HG03025 (cell line): ENCODE data around the gene RBM24.
"Not testable (repeated sequence)": the region's sequence is repeated elsewhere in the genome, so short reads cannot be mapped to it uniquely, and the experiment has no call there.

Experiments used
- ATAC-seq: cut with Tn5 transposase; IDR thresholded peaks from one replicate; pipeline ENCODE4 v1.9.1; 2021; ENCODE audit warnings: mild to moderate bottlenecking, moderate library complexity; ENCODE audit not compliant: unreplicated experiment, low FRiP score

Gene RBM24

DNA sequence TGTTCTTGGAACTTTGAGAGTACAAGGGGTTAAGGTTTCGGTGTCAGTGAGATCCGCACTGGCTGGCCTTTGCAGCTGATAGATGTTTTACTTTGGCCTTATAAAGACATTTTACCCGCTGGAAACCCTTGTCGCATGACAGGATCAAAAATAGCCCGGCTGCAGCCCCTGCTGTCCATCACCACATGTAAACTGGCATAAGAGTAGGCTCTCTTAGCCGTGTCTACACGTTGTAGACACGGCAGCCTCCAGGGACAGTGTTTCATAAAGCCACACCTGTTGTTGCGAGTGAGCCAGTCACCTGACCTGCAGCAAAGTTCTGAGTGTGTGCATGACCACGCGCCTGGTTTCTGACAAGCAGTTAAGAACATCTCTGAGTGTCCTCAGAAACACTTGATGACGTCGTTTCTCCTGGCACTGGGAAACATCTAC is 8.5 kb downstream of the RBM24 start:
- ATAC-seq, result no peak

DNA sequence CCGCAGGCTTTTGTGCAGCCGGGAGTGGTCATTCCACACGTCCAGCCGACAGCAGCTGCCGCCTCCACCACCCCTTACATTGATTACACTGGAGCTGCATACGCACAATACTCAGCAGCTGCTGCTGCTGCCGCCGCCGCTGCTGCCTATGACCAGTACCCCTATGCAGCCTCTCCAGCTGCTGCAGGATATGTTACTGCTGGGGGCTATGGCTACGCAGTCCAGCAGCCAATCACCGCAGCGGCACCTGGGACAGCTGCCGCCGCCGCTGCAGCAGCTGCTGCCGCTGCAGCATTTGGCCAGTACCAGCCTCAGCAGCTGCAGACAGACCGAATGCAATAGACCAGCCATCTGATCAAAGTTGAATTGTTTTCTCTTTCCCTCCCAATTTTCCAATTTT is 10.6 kb downstream of the RBM24 start:
- no peak for ATAC-seq

DNA sequence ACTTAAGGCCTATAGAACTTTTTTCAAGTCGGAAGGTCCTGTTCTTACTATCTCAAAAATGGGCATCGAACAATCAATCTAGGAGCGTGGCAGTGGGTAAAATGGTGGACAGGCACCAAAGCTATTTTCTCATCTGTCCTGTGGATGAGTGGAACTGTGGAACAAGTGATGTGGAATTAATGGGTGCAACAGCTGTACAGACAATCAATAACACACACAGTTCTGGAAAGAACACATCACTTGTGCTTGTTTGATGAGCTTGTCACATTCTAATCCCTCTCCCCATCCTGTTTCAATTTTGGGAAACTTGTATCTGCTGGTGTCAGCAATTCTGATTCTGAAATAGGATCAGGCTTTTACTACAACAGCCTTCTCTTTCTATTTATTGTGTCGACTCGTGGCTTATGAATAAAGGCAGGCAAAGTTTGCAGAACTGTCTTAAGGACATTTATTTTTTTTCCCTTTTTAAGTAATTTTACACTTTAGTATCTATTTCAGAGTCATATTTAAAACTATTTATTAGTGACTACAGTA is 11.5 kb downstream of the RBM24 start:
- ATAC-seq, result no peak

DNA sequence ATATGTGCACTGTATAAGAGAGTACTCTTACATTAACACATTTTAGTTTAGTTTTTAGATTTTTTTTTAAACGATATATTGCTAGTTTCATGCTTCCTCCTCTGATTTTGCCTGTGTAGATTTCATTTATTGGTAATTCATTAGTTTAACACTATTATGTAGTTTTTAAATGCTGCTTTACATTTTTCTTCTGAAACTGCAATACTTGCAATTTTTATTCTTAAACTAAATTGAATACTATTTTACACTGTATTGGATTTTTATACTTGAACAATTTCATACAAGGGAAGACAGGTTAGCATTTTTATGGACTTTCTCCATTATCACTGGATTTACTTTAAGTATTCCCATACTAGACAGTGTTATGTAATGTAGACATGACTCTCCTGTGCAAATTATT is 12.2 kb downstream of the RBM24 start:
- ATAC-seq, result no peak

DNA sequence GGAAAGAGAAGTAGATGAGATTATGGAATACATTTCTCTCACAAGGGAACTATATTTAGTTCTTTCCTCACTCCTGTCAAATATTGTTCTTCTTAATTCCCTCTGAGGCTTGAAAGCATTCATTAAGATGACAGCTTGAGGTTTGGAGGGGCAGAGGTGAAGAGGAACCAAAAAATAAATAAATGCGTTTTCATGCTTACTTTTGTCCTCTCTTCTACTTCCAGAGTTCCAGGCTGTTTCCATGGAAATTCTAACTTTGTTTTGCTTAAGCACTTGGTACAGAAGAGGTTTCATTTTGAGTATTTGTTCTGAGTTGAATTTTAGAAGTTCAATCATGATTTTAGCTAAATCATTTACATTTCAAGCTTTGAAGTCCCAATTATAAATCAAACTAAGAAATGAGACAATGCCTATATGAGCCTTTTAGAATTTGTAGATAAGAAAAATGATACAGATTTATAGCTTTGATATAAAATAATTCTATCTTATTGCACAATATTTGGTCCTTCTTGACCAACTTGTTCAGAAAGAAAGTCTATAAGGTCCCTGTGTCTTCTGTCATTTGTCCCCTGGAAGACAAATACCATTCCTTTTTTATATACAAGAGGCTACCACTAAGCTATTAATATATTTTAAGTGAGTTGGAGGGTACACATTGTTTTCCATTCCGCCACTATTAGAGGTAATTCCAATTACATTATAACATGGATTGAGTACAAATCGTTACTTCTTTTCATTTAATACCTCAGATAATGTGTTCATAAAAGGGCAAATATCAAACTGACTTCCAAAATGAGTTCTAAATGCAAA is 16.3 kb downstream of the RBM24 start:
- no peak for ATAC-seq

DNA sequence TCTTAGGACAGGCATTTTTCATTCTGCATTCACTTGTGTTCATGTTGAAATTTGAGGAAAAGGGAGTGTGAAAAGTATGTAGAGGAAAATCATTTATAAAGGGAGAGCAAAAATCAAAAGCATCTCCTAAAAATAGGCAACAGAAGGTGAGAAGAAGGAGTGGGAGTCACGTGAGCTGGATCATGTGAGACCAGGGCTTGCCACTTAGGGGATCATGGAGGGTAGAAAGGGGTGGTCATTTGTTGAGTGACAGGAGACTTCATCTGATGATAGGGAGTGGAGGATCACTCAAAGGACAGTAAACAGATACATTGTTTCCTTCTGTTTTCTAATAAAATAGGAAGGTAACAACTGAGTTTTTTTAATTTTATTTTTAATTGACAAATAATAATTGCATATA is 17.1 kb downstream of the RBM24 start:
- ATAC-seq, result no peak

DNA sequence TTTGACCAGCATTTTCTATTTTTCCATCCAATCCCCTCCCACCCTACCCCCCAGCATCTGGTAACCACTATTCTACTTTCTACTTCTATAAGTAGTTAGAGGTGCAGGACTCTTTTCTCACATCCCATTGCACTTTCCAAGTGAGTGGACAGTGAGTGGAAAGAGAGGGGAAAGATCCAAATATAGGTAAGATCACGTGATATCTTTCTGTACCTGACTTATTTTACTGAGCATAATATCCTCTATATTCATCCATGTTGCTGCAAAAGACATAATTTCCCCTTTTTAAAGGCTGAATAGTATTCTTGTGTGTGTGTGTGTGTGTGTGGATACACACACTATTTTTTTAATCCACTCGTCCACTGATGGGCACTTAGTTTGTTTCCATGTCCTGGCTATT is 18.1 kb downstream of the RBM24 start:
- no peak for ATAC-seq

DNA sequence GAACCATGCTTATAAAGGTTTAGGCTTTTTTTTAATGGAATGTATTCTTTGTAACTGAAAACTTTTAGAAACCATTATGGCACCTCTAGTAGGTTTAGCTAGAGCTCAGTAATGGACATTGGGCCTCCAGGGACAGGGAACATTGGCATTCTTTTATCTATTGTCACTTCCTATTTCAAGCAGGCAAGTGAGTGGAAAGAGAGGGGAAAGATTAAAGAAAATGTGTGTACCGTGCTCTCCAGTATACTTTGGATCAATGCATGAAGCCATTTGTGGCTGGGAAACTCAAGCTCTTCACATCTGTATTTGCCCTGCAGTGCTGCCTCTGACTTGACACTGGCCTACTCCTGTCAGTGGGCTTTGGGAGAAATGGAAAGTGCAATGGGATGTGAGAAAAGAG is 18.6 kb downstream of the RBM24 start:
- ATAC-seq, result no peak

DNA sequence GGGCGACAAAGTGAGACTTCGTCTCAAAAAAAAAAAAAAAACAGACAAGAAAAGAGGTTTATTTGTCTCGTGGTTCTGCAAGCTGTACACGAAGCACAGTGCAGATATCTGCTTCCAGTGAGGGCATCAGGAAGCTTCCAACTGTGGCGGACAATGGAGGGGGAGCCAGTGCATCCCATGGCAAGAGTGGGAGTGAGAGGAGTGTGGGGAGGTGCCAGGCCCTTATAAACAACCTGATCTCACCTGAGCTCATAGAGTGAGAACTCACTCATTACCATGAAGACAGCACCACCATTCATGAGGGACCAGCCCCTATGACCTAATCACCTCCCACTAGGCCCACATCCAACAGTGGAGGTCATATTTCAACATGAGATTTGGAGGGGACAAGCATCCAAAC is 19.5 kb downstream of the RBM24 start:
- no peak for ATAC-seq

DNA sequence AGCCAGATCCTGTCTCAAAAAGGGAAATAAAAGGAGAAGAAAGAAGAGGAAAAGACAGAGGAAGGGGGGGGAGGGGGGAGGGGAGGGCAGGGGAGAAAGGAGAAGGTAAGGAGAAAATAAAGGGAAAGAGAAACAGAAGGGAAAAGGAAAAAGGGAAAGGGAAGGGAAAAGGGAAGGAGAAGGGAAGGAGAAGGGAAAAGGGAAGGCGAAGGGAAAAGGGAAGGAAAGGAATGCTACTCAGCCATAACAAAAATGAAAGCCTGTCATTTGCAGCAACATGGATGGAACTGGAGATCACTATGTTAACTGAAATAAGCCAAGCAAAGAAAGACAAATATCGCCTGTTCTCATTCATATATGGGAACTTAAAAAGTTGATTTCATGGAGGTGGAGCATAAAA is 22.3 kb downstream of the RBM24 start:
- ATAC-seq, result no peak

DNA sequence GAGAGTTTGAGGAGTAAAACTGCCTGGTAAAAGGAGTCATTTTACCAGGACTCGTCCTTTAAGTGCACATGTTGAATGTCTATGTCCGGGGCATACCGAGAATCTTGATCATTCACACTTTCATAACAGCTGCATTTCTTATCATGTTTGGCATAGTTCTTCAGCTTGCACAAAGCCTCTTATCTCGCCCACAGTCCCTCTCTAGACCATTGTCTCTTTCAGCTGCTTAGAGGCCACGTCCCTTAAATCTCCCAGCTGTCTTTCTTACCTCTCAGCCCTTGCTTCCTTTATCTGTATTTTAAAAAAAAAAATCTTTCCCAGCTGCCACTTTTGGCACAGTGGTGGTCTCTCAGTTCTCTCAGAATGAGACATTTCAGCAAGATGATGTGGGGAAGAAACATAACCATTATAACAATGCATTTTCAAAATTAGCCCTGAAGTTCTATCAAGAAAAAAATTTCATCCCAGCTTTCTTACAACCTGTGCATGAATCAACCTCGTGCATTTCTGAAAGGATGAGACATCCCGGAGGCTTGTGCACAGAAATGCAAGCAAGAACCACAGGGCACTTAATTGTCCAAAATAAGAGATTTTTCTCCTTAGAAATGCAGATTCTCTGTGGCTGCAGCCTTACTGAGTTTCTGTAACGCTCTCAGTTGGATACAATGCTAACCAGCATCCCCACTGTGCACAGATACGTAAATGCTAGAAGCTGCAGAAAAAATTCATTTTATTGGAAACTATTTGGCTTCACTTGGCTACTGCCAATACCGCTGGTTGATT is 24.2 kb downstream of the RBM24 start:
- ATAC-seq, result no peak

DNA sequence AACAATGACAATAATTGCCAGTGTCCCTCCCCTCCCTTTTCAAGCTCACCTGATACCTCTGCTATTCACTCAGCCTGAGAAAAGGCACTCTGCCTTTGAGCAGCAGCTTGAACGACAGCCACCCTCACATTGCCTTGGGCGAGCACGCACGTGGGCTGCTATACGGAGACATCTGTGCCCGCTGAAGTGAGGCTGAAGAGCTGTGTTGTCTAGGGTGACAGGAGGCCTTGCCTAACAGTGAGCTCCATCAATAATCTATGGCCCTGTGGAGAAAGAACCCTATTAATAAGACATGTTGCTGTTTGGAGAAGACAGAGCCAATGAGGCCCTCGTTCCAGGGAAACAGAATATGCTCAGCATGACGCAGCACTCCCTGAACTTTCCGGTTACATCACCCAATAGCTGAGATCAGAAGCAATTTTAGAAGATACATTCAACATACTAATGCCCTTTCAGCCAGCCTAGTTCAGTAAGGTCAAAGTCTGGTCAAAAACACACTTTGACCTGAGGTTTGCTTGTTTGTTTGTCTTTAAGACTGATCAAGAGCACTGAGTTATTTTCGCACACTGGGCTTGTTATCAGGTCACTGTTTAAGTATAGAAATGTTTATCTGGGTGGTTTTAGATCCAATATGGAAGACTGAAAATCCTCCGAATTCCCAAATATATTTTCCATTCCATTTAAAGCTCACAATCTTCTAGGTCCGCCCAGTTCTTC is 30.6 kb downstream of the RBM24 start:
- ATAC-seq, result no peak

DNA sequence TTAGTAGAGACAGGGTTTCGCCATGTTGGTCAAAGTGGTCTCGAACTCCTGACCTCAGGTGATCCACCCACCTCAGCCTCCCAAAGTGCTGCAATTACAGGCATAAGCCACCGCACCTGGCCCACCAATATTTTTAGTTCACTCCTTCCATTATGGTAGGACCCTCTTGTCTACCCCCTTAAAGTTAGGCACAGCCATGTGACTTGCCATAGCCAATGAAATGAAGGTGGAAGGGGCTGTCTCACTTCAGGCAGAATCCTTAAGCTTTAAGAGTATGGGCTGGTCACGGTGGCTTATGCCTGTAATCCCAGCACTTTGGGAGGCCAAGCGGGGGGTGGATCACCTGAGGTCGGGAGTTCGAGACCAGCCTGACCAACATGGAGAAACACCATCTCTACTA is 32.1 kb downstream of the RBM24 start:
- not testable (repeated sequence) for ATAC-seq

DNA sequence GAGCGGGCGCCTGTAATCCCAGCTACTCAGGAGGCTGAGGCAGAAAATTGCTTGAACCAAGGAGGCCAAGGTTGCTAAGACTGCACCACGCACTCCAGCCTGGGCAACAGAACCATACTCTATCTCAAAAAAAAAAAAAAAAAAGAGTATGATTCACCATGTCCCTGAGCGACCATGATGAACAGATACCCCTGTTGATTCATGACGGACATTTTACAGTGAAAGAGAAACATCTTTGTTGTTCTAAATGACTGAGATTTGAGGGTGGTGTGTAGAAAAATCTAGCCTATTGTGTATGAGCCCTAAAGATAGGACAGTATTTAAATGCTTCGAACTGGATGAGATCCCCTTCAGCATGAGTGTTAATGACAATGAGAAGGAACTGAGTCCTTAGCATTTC is 32.8 kb downstream of the RBM24 start:
- ATAC-seq, result no peak

DNA sequence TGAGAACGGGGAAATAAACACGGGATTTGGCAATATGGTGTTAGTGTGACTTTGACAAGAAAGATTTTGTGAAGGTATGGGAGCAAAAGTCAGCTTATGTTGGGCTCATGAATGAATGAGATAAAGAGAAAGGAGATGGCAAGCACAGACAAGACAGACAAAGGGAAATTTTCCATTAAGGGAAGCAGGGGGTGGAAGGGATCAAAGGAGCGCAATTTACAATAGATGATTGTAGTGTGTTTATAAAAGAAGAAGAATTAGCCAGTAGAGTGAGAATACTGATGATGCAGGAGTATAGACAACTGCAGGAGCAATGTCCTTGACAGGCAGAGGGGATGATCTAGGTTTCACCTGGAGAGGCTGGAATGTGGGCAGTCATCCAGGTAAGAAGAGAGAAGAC is 34.1 kb downstream of the RBM24 start:
- ATAC-seq, result no peak

DNA sequence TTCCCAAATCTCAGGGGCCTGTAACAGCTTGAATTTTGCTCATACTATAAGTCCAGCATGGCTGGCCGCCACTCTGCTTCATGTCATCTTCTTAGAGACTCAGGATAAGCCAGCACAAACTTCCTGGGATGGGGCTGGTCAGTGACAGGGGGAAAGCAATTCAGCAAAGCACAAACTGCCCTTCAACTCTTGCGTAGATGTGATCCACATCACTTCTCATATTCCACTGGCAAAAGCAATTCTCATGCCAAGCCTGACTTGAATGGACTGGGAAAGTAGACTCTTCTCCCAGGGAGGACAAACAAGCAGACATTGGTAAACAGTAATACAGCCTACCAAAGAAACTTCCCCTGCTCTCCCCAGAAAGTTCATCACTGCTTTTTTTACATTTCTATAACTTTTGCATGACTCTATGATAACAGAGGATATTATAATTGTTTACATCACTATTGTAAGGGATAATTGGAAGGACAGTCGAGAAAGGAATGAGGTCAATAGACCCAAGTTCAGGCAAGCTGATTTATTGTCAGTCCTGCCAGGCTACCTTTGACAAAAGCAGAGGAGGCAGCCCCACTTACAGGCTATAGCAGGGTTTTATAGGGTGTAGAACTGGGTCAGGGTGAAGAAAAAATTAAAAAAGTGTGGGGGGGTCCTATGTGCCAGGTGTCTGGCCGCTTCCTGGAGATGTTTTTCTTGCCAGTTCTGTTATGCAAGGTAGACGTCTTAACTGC is 37.4 kb downstream of the RBM24 start:
- no peak for ATAC-seq

DNA sequence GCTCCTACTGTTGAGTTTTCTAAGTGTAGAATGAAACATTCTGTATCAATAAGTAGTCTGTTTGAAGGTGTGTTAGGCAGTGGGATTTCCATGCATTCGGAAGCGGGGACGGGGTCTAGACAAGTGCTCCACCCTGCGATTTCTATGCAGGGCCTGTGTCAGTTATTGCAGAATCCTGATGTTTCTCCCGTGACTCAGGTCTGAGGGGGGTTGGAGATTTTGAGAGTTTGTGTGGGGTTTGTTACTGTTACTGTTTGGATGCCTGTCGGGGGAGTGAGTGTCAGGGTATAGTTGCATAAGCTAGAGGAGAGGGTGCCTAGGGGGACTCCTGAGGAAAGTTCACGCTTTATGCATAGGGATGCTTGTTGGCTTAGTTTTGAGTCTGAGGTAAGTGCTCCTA is 39.1 kb downstream of the RBM24 start:
- ATAC-seq, result not testable (repeated sequence)

DNA sequence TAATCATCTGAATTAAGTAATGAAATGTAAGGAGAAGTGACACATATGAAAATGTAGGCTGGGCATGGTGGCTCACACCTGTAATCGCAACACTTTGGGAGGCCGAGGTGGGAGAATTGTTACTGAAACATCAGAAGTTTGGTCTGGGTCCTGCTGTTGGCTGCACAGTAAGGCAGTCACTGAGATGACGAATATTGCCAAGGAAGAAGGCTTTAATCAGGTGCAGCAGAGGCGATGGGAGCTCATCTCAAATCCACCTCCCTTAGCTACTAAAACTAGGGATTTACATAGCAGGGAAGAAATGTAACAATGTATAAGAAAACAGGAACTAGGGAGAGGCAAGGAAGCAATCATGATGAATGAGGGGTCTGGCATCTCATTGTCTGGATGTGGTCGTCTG is 50.1 kb downstream of the RBM24 start:
- ATAC-seq, result no peak

DNA sequence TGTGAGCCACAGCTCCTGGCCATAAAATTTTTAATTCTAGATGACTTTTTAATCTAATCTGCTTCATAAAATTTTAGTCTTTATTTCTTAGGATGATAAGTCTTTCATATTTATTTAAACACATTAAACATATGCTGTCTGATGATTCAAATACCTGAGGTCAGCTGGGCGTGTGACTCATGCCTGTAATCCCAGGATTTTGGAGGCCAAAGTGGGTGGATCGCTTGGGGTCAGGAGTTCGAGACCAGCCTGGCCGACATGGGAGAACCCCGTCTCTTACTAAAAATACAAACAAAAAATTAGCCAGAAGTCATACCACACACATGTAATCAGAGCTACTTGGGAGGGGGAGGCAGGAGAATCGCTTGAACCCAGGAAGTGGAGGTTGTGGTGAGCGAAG is 53.1 kb downstream of the RBM24 start:
- no peak for ATAC-seq

DNA sequence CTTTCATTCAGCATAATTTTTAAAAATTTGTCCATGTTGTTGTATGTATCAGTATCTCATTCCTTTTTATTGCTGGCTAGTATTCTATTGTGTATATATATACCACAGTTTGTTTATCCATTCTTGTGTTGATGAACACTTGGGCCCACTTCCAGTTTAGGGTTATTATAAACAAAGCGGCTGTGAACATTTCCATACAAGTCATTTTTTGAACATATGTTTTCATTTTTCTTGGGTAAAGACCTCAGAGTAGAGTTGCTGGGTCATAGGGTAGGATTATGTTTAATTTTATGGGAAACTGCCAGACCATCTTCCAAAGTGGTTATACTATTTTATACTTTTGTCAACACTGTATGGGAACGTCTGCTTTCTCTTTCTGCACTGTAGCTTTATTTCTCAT is 55.3 kb downstream of the RBM24 start:
- ATAC-seq, result no peak

DNA sequence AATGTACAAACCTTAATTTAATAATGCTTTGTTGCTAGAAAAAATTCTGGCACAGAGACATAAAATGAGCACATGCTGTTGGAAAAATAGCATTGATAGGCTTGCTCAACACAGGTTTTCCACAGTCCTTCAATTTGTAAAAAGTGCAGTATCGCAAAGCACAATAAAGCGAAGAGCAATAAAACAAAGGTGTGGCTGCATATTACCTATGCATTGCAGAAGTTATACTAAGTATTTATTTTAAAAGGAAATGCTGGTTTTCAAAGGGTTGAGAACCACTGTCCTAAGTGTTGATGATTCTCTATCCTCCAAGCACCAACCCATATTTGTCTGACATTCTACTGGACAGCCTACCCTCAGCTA is 58.1 kb downstream of the RBM24 start:
- no peak for ATAC-seq
